Ascending aorta (tissue), 2 donors: ENCODE results near the gene SCGB1C1. TPM values are rescaled to one million over a fixed set of nuclear protein-coding genes. Genes with fewer than 3 reads are reported as not detected.
A peak's percentile ranks its signal among the peaks of the same experiment; 100 is the strongest.

ENCODE experiments used
- DNase-seq, 2 donors: peaks; one replicate each; pipeline ENCODE4 v3.0.0-alpha.2; 2019; ENCODE audit warnings: low spot score in 2 of 2
- H3K27ac ChIP-seq, 2 donors: fragments of 200-600 bp; sonication (generic); one replicate each; pipeline ENCODE4 v1.5.1; 2016 to 2017; ENCODE audit warnings: mild to moderate bottlenecking in 1 of 2
- H3K27me3 ChIP-seq: fragments of 200-600 bp; sonication (generic); one replicate; pipeline ENCODE4 v1.5.1; 2017
- H3K36me3 ChIP-seq, 2 donors: fragments of 200-600 bp; sonication (generic); one replicate each; pipeline ENCODE4 v1.5.1; 2016
- H3K4me1 ChIP-seq, 2 donors: fragments of 200-600 bp; sonication (generic); one replicate each; pipeline ENCODE4 v1.5.1; 2016 to 2017; ENCODE audit warnings: mild to moderate bottlenecking in 1 of 2
- H3K4me3 ChIP-seq, 2 donors: fragments of 200-600 bp; sonication (generic); one replicate each; pipeline ENCODE4 v1.5.1; 2016 to 2017; ENCODE audit warnings: mild to moderate bottlenecking in 1 of 2
- H3K9me3 ChIP-seq, 2 donors: fragments of 200-600 bp; sonication (generic); one replicate each; pipeline ENCODE4 v1.5.1; 2016
- CTCF ChIP-seq, 3 experiments: fragments of 200-600 bp in 2 of 3; fragments of 450-650 bp in 1 of 3; sonication (generic) in 2 of 3; IDR thresholded peaks; one replicate each; pipeline ENCODE4 v1.5.1; 2016 to 2019; ENCODE audit warnings: antibody characterized with exemption in 3 of 3, mild to moderate bottlenecking in 1 of 3, moderate library complexity in 1 of 3
- intact Hi-C: fragments of 100-400 bp; cut with DNase I; formaldehyde crosslinking; loops from one replicate; pipeline ENCODE4 v1.15.1; 2023
- total RNA-seq: library from RNA; depleted of rRNA; stranded (reverse); fragments of >200 nt; gene quantifications from one replicate; pipeline ENCODE4 v1.1.0, GENCODE V29; 2016

SCGB1C1 gene
- total RNA-seq, 1 donor from 2014 or later, result not detected

- intact Hi-C loops, result no loop called here
- Histone ChIP-seq H3K4me3 (no peak overlapping the region), H3K9me3 (no peaks in the 10 kb centered on the region), H3K4me1 (peaks cover 10 to 21% of the 10 kb centered on the region in 2 donors), H3K27ac (no peak overlapping the region), H3K36me3 (peaks cover 53 to 81% of the 10 kb centered on the region in 2 donors), H3K27me3 (no peaks in the 10 kb centered on the region)
- peak in 1 of 2 donors; percentile 59 for DNase-seq
- TF ChIP-seq CTCF (IDR thresholded peaks at IDR 0.05), result no peak
Observed at GRCh38 chr11:214083-214482, 21.2 kb downstream of the SCGB1C1 start.

DNA sequence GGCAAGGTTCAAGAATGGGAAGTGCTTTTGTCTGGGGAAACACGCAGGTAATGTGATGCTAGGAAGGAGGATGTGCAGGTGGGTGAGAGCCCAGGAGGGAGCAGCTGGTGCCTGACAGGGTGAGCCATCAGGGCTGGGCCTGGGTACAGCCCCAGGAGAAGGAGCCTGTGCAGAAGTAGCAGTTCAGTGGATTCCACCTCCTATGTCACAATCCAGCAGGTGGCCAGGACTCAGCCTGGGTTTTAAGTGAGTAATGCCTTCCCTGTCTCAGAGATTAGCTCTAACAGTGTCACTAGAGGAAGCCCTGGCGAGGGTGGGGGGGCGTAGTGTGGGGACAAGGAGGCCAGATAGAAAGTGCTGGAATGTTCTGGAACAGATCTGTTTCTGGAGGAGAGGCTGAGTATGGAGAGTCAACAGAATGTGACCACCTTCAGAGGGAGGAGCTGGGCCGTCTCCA lies 22.7 kb downstream of the SCGB1C1 start:
- Histone ChIP-seq H3K36me3 (peaks cover 44 to 71% of the 10 kb centered on the region in 2 donors), H3K27ac (no peak overlapping the region), H3K9me3 (no peaks in the 10 kb centered on the region), H3K27me3 (no peaks in the 10 kb centered on the region), H3K4me3 (no peak overlapping the region), H3K4me1 (peaks cover 0 to 7% of the 10 kb centered on the region in 2 donors)
- no peak for TF ChIP-seq CTCF (IDR thresholded peaks at IDR 0.05)
- intact Hi-C loops, result no loop called here
- peak in 1 of 2 donors; percentile 51 for DNase-seq

GRCh38 chr11:216081-216974 lies 23.4 kb downstream of the SCGB1C1 start:
- Histone ChIP-seq H3K27ac (no peak overlapping the region), H3K27me3 (no peaks in the 10 kb centered on the region), H3K36me3 (peaks cover 38 to 64% of the 10 kb centered on the region in 2 donors), H3K4me3 (no peak overlapping the region), H3K9me3 (no peaks in the 10 kb centered on the region), H3K4me1 (no peaks in the 10 kb centered on the region)
- peak in 1 of 2 donors; percentile 56 for DNase-seq
- intact Hi-C loops, result no loop called here
- no peak for TF ChIP-seq CTCF (IDR thresholded peaks at IDR 0.05)

DNA sequence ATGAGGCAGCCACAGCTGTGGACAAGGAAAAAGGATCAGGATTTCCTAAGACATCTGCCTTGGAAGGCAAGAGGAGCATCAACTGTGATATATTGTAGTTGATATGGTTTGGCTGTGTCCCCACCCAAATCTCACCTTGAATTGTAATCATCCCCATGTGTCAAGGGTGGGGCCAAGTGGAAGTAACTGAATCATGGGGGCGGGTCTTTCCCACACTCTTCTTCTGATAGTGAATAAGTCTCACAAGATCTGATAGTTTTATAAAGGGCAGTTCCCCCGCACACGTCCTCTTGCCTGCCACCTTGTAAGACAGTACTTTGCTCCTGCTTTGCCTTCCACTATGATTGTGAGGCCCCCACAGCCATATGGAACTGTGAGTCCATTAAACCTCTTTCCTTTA lies 24.8 kb downstream of the SCGB1C1 start:
- H3K36me3 ChIP-seq, result peaks cover 24 to 58% of the 10 kb centered on the region in 2 donors

More for the DNA sequence above, 24.8 kb downstream of the SCGB1C1 start:
- Histone ChIP-seq H3K4me3 (no peak overlapping the region), H3K4me1 (no peaks in the 10 kb centered on the region), H3K9me3 (no peaks in the 10 kb centered on the region), H3K27ac (no peak overlapping the region), H3K27me3 (no peaks in the 10 kb centered on the region)
- peak in 1 of 2 donors; percentile 25 for DNase-seq
- no peak for TF ChIP-seq CTCF (IDR thresholded peaks at IDR 0.05)
- intact Hi-C loops, result no loop called here
